H9 (cell line): ENCODE data around the gene SCD5. TPM values are rescaled to one million over a fixed set of nuclear protein-coding genes. Genes with fewer than 3 reads are reported as not detected.

ENCODE experiments used
- DNase-seq: peaks from one replicate; pipeline ENCODE4 v3.0.0-alpha.2; 2017
- H2AFZ ChIP-seq: one replicate; pipeline ENCODE4 v1.6.1; 2013; ENCODE audit warnings: mild to moderate bottlenecking, low read length, control low read depth, moderate library complexity
- H2AK5ac ChIP-seq: 2 replicates; pipeline ENCODE4 v1.6.1; 2013; ENCODE audit warnings: low read length, control low read depth, mixed read lengths; ENCODE audit not compliant: insufficient read length
- H2BK120ac ChIP-seq: one replicate; pipeline ENCODE4 v1.6.1; 2013; ENCODE audit warnings: low read depth, mild to moderate bottlenecking, low read length, control low read depth, inconsistent platforms; ENCODE audit not compliant: poor library complexity, severe bottlenecking
- H2BK12ac ChIP-seq: 2 replicates; pipeline ENCODE4 v1.6.1; 2013; ENCODE audit warnings: low read length, control low read depth, mixed read lengths, low read depth; ENCODE audit not compliant: insufficient read length
- H2BK15ac ChIP-seq: 2 replicates; pipeline ENCODE4 v1.6.1; 2013; ENCODE audit warnings: low read depth, low read length, control low read depth
- H2BK20ac ChIP-seq: one replicate; pipeline ENCODE4 v1.6.1; 2013; ENCODE audit warnings: low read depth, mild to moderate bottlenecking, low read length, control low read depth, inconsistent platforms; ENCODE audit not compliant: poor library complexity, severe bottlenecking
- H2BK5ac ChIP-seq: 2 replicates; pipeline ENCODE4 v1.6.1; 2013; ENCODE audit warnings: low read length, control low read depth, mixed read lengths; ENCODE audit not compliant: insufficient read length
- H3K14ac ChIP-seq: 2 replicates; pipeline ENCODE4 v1.6.1; 2013; ENCODE audit warnings: low read length, control low read depth; ENCODE audit not compliant: insufficient read depth
- H3K18ac ChIP-seq: 2 replicates; pipeline ENCODE4 v1.6.1; 2013; ENCODE audit warnings: low read depth, mild to moderate bottlenecking, mixed read lengths, low read length, control low read depth; ENCODE audit not compliant: insufficient read length
- H3K23ac ChIP-seq: 2 replicates; pipeline ENCODE4 v1.6.1; 2013; ENCODE audit warnings: low read length, control low read depth, mixed read lengths, low read depth; ENCODE audit not compliant: insufficient read length
- H3K23me2 ChIP-seq: 2 replicates; pipeline ENCODE4 v1.6.1; 2013; ENCODE audit warnings: low read depth, mild to moderate bottlenecking, mixed read lengths, low read length, control low read depth; ENCODE audit not compliant: insufficient read length, poor library complexity, severe bottlenecking
- H3K27ac ChIP-seq: 2 replicates; pipeline ENCODE4 v1.5.1; 2013; ENCODE audit warnings: low read length, control low read depth, mixed read lengths, low read depth; ENCODE audit not compliant: insufficient read length
- H3K27me3 ChIP-seq: 2 replicates; pipeline ENCODE4 v1.6.1; 2013; ENCODE audit warnings: low read length, control low read depth, inconsistent platforms; ENCODE audit not compliant: insufficient read depth
- H3K4ac ChIP-seq: 2 replicates; pipeline ENCODE4 v1.6.1; 2013; ENCODE audit warnings: low read depth, mild to moderate bottlenecking, control low read depth, inconsistent platforms, low read length, moderate library complexity
- H3K4me1 ChIP-seq: 2 replicates; pipeline ENCODE4 v1.6.1; 2013; ENCODE audit warnings: low read length, control low read depth, inconsistent platforms; ENCODE audit not compliant: insufficient read depth
- H3K4me2 ChIP-seq: 2 replicates; pipeline ENCODE4 v1.6.1; 2013; ENCODE audit warnings: low read length, control low read depth, mixed read lengths; ENCODE audit not compliant: insufficient read length, insufficient read depth
- H3K56ac ChIP-seq: 2 replicates; pipeline ENCODE4 v1.6.1; 2013; ENCODE audit warnings: low read depth, mild to moderate bottlenecking, mixed read lengths, low read length, control low read depth; ENCODE audit not compliant: insufficient read length
- H3K79me1 ChIP-seq: 2 replicates; pipeline ENCODE4 v1.6.1; 2013; ENCODE audit warnings: low read depth, mild to moderate bottlenecking, moderate library complexity, low read length, control low read depth, inconsistent platforms; ENCODE audit not compliant: insufficient read depth, poor library complexity, severe bottlenecking
- H3K79me2 ChIP-seq: 2 replicates; pipeline ENCODE4 v1.6.1; 2013; ENCODE audit warnings: low read length, control low read depth, inconsistent platforms; ENCODE audit not compliant: insufficient read depth
- H3K9ac ChIP-seq: 2 replicates; pipeline ENCODE4 v1.6.1; 2013; ENCODE audit warnings: low read length, control low read depth, mixed read lengths; ENCODE audit not compliant: insufficient read length; ENCODE audit errors: extremely low read depth
- H3K9me3 ChIP-seq: one replicate; pipeline ENCODE4 v1.6.1; 2013; ENCODE audit warnings: low read depth, low read length, inconsistent platforms; ENCODE audit not compliant: control insufficient read depth
- H3T11ph ChIP-seq: one replicate; pipeline ENCODE4 v1.6.1; 2013; ENCODE audit warnings: mild to moderate bottlenecking, low read length, control low read depth, inconsistent platforms
- H4K20me1 ChIP-seq: one replicate; pipeline ENCODE4 v1.6.1; 2013; ENCODE audit not compliant: control insufficient read depth, insufficient read length, insufficient read depth
- H4K5ac ChIP-seq: 2 replicates; pipeline ENCODE4 v1.6.1; 2013; ENCODE audit warnings: low read depth, mild to moderate bottlenecking, mixed read lengths, low read length, control low read depth; ENCODE audit not compliant: insufficient read length
- H4K8ac ChIP-seq: replicated peaks from 2 replicates; pipeline ENCODE4 v1.6.1; 2013; ENCODE audit warnings: low read length, control low read depth, mixed read lengths, low read depth; ENCODE audit not compliant: insufficient read length
- H4K91ac ChIP-seq: 2 replicates; pipeline ENCODE4 v1.6.1; 2013; ENCODE audit warnings: low read depth, mild to moderate bottlenecking, moderate library complexity, mixed read lengths, low read length, control low read depth; ENCODE audit not compliant: insufficient read length
- H3K27ac Mint-ChIP-seq, 3 experiments: 2 replicates in 2 of 3; 3 replicates in 1 of 3; pipeline ENCODE4 v1.8.0; 2020 to 2021; ENCODE audit warnings: mixed read lengths in 3 of 3, mild to moderate bottlenecking in 1 of 3, moderate library complexity in 1 of 3
- H3K27me3 Mint-ChIP-seq: 2 replicates; pipeline ENCODE4 v1.8.0; 2021; ENCODE audit warnings: low read depth, mild to moderate bottlenecking, moderate library complexity, mixed read lengths
- H3K36me3 Mint-ChIP-seq, 3 experiments: 2 replicates in 2 of 3; 3 replicates in 1 of 3; pipeline ENCODE4 v1.8.0; 2020 to 2021; ENCODE audit warnings: low read depth in 3 of 3, mixed read lengths in 3 of 3; ENCODE audit not compliant: insufficient read depth in 1 of 3
- H3K4me1 Mint-ChIP-seq, 2 experiments: 2 replicates each; pipeline ENCODE4 v1.8.0; 2020; ENCODE audit warnings: mixed read lengths in 2 of 2
- H3K4me3 Mint-ChIP-seq, 2 experiments: 2 replicates in 1 of 2; 3 replicates in 1 of 2; pipeline ENCODE4 v1.8.0; 2020 to 2021; ENCODE audit warnings: mild to moderate bottlenecking in 2 of 2, mixed read lengths in 2 of 2, moderate library complexity in 1 of 2
- H3K9me3 Mint-ChIP-seq, 2 experiments: 2 replicates in 1 of 2; 3 replicates in 1 of 2; pipeline ENCODE4 v1.8.0; 2020; ENCODE audit warnings: mild to moderate bottlenecking in 2 of 2, mixed read lengths in 2 of 2, moderate library complexity in 1 of 2
- CTCF ChIP-seq: fragments of 200-600 bp; sonication (generic); conservative IDR thresholded peaks from 3 replicates; pipeline ENCODE4 v1.8.0; 2021; ENCODE audit warnings: antibody characterized with exemption, mild to moderate bottlenecking
- WGBS: extraction: QIAGEN DNeasy Blood & Tissue Kit; methylation state at CpG from one replicate; pipeline ENCODE4 v1.1.7; 2013; ENCODE audit warnings: missing lambda C conversion rate, low lambda C conversion rate, mixed read lengths; ENCODE audit not compliant: insufficient read length; ENCODE audit errors: extremely low coverage; 5-methylcytosine and 5-hydroxymethylcytosine counted together
- total RNA-seq: library from RNA; stranded (reverse); gene quantifications from 2 replicates; pipeline ENCODE4 v1.2.1, GENCODE V29; 2021

SCD5 gene
- total RNA-seq, 1 experiment from 2014 or later, result 0.68 TPM

DNA sequence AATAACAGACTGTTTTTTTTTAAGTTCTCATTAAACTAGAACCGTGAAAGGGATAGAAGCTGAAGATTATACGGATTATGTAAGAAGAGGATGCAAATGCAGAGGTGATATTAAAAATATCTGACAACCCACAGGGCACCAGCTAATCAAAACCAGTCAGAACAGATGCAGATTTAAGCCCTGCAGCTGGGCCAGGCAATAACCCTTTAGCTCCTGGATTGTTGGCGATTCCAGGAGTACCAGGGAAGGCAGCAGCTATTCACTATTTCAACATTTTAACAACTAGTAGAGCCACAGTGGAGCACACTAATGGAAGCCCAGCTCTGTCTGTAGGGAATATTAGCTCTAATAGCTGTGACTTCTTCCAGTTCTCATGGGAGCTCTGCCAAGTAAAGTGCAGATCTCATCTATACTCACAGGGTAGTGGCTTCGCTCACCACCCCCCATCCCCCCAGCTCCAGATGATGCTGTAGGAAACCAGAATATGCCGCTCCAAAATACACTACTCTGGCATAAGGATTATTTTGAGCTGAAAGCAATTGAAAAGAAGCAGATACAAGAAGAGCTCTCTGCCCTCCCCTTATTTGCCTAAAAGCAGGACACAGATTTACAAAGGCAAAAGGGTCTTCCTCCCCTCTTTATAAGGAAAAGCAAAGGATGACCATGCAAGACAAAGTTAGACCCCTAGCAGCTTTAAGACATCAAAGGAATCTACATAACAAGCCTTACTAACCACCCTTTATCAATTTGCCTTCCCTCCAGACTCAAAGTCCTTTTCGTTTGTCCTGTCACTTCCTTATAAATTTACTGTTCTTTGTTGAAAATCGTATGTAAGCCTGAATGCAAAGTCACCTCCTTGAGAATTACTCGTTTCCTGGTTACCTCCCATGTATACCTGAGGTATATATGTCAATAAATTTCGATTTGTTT is 13.7 kb downstream of the SCD5 start:
- Mint-ChIP-seq H3K27ac (no peak overlapping the region; a peak in 1 of 7 replicates), H3K36me3 (no peaks in the 10 kb centered on the region), H3K27me3 (peaks cover 92% of the 10 kb centered on the region), H3K4me1 (peaks cover 42 to 48% of the 10 kb centered on the region in 2 experiments), H3K4me3 (peak overlapping the region in 1 of 2 experiments; percentile 50; a peak in 2 of 5 replicates), H3K9me3 (peaks cover 0 to 22% of the 10 kb centered on the region in 2 experiments; a peak in 2 of 5 replicates)
- Histone ChIP-seq H4K20me1 (no peaks in the 10 kb centered on the region), H3K79me1 (no peaks in the 10 kb centered on the region), H4K5ac (no peak overlapping the region), H3K4ac (no peak overlapping the region), H3K4me1 (no peaks in the 10 kb centered on the region), H3K18ac (no peak overlapping the region), H3K14ac (no peak overlapping the region), H2AK5ac (no peak overlapping the region), H2BK20ac (no peak overlapping the region), H3K23me2 (no peaks in the 10 kb centered on the region), H2BK5ac (no peak overlapping the region), H3K9me3 (no peaks in the 10 kb centered on the region), H3K27ac (no peak overlapping the region), H2BK12ac (no peak overlapping the region), H3K9ac (no peak overlapping the region), H4K91ac (no peak overlapping the region), H3K4me2 (peak overlapping the region; percentile 19), H3K79me2 (no peaks in the 10 kb centered on the region), H2BK120ac (no peak overlapping the region), H2BK15ac (no peak overlapping the region), H3K23ac (no peak overlapping the region), H3T11ph (no peak overlapping the region), H3K27me3 (peaks cover 68% of the 10 kb centered on the region), H2AFZ (no peak overlapping the region), H3K56ac (no peak overlapping the region), H4K8ac (no peak overlapping the region)
- TF ChIP-seq CTCF, result no peak
- no CpG with 5 or more reads among the region's 9 CpGs for WGBS
- peak; percentile 28 for DNase-seq
